ENCODE results near the gene PLXNC1.

PLXNC1 gene

DNA sequence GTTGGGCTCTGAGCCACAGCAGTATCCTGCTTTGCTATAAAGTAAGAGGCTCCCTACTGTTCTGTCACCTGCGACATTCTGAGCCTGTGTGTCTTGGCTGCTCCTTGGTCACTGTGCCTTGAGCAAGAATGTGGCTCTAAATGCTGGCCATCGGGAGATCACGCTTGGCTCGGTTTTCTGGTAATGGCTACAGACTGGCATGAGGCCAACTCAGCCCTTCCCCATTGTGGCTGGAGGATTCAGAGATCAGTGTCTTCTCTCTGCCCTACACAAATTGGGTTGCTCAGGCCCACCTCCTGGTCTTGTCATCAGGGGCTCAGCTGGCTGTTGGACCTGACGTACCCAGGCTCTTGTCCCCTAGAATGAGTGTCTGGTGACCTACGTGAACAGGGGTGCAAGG, 94.5 kb downstream of the PLXNC1 start:
- no peak for DNase-seq (ENCODE audit: low read depth)

DNA sequence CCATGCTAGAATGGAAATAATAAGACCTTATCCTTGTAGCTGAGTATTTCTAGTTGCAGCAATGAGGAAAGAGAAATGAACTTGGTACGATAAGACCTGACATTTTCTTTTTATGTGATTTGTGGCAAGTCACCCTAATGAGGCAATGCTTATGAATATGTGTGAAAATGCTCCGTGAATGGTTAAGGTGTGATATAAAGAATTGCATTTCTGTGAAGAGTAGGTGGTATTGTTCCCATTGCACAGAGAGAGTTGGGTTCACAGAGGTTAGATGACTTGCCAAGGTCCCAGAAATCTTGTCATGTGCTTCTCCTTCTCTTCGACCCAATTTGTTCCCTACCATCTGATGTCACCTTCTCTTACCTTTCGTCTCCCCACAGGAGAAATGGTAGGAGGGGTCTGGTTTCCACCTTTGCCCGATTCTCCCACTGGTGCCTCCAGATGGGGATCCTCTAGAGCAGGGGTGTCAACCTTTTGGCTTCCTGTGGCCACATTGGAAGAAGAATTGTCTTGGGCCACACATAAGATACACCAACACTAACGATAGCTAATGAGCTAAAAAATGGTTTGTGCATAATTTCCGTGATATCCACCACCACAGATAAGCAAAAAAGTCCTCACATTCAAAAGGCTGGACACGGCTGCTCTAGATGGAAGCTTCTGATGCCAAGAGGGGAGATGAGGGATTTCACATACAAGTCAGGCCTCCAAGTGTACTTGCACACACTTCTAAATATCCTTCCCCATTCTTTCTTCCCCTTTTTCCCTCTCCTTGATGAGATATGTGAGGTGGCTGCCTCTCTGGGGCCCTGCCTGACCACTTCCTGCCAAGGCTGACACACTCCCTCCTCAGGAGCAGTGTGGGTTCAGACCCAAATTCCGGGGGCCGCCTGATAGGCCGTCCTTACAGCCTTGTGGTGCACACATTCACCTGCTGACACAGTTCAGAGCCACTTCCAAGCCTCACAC, 96.1 kb downstream of the PLXNC1 start:
- DNase-seq (ENCODE audit: low read depth), result no peak

DNA sequence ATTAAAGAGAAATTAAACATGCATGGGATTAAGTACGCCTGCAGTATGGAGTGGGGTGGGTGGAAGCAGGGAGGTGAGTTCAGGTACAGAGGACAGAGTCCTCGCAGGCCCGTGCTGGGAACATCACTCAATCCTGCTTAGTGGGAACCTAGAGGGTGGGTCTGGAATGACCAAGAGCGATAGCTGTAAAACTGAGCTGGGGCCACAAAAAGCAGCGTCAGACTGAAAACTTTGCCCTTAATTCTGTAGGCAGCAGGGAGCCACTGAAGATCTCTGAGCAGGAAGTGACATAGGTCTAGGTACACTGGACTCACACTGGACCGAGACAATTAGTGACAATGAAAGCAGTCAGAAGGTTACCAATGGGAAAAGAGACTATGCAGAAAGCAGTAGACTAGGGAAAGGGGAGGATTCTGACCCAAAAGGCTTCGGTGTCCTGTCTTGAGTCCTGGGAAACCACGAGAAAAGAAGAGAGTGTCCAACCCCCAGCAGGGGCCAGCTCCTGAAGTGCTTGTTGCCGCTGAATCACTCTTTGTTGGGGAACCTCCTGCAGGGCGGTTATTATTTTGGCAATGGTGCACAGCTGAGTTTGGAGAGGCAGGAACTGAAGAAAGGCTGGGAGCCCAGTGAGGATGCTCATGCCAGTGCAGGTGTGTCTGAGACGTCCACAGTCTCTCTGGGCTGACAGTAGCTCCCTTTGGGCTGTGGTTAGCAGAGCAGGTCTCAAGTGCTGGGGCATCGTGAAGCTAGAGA, 97.4 kb downstream of the PLXNC1 start:
- DNase-seq (ENCODE audit: low read depth), result no peak

DNA sequence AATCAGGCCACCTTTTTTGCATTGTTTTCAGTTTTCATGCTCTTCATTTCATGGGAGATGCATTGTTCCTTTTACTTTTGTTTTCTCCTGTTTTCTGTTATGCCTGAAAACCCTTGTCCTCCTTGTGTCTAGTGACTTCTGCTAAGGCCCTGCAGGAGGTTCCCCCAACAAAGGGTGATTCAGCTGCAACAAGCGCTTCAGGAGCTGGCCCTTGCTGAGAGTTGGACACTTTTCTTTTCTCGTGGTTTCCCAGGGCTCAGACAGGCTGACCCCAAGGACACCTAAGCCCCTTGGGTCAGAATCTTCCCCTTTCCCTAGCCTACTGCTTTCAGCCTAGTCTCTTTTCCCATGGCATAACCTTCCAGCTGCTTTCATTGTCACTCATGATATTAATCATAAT, 98.9 kb downstream of the PLXNC1 start:
- no peak for DNase-seq (ENCODE audit: low read depth)

DNA sequence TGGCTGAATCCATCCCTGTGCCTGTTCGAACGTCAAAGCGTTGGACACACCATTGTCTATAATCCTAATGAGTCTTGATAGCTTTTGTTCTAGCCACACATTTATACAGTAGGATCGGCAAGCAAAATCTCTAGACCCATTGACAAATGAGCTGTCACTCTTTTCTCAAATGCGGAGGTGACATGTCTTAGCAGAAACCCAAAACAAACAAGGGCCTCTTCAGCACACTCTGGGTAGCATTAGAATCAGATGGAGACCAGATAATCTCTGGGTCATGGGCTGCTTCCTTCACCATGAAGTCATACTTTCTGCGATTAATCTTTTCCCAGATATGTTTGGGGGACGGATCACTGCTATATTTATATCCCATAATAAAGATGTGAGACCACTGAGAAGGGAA, 100.2 kb downstream of the PLXNC1 start:
- DNase-seq (ENCODE audit: low read depth), result no peak

DNA sequence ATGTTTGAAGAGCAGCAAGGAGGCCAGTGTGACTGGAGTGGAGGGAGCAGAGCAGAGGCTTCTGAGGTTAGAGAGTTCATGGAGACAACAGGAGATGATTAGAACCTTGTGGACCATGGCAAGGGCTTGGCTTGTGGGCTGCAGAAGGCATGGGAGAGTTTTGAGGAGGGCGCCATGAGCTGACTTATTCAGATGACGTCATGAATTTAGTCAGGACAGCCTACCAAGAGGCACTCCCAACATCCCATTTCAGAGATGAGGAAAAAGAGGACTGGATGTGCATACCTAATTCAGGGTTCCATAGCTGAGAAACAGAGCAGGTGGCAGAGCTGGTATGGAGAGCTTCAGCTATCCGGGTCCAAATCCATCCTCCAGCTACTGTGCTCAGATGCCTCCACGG, 101.8 kb downstream of the PLXNC1 start:
- DNase-seq (ENCODE audit: low read depth), result no peak

DNA sequence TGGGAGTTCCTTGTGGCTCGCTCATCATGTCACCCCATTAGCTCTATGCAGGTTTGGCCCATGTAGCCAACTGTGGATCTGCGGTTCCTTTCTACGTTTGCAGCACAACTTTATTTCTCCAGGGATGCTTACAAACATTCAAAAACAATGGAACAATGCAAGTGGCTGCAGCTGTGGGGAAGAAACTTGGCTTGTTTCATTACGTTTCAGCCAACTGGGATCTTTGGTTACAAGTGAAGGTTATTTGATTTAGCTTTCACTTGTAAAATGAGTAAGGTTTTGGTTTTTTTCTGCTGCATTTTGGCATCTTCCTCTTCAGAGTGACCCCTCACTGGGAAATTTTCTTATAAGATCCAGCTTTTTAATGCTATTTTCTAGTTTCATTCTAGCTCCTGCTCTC, 105.9 kb downstream of the PLXNC1 start:
- DNase-seq (ENCODE audit: low read depth), result no peak

DNA sequence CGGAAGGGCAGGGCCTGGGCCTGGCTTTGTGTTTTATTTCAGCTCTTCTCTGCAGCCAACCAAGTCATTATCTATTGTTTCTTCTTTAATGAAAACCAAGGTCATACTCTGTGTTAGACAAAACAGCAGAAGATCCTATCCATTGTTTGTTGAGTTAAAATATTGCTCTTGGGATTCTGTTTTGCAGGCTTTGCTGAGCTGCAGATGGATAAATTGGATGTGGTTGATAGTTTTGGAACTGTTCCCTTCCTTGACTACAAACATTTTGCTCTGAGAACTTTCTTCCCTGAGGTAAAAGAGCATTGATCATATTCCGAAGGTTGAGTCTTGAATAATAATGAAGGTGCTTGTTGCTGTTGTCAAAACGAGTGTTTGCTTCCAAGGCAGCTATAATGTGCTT, 106.6 kb downstream of the PLXNC1 start:
- no peak for DNase-seq (ENCODE audit: low read depth)

DNA sequence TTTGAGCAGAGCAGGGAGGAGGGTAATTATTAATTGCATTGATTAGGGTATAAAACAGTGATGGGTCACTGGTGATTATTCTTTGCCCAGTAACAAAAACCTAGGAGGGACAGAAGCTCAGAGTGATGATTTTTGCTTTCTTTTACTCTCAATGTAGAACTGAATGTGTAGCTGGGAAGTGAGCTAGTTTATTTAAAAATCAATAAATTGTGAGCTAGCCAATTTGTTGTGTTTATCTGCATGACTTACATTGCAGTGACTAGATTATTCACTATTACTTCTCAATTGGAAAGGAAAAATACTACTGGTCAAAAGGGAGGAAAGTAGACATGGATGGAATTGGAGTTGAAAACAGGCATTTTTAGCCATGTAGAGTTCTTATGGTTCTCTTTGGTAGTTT, 107.1 kb downstream of the PLXNC1 start:
- DNase-seq (ENCODE audit: low read depth), result no peak

DNA sequence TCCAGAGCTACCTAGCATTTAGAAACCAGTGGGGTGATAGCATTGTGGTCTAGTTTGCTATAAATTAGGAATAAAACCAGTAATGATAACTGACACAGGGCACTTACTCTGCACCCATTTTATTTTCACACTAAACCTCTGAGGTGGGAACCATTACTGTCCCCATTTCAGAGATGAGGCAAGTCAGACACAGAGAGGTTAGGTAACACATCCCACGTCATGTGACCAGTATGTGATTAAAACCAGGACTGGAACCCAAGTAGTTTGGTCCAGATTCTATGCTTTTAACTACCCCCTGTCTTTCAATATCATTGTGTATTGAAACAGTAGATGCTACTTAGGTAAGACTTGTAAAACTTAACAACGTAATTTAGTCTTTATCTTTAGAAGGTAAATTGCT, 110.2 kb downstream of the PLXNC1 start:
- no peak for DNase-seq (ENCODE audit: low read depth)

DNA sequence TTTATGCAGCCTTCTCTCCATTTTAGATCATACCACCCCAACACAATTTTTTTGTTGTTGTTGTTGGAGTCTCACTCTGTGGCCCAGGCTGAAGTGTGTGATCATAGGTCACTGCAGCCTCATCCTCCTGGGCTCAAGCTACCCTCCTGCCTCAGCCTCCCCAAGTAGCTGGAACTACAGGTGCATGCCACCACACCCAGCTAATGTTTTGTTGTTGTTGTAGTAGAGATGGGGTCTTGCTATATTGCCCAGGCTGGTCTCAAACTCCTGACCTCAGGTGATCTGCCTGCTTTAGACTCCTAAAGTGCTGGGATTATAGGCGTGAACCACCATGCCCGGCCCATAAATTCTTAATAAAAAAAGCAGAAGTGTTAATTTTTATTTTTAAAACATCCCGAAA, 111.6 kb downstream of the PLXNC1 start:
- no peak for DNase-seq (ENCODE audit: low read depth)

DNA sequence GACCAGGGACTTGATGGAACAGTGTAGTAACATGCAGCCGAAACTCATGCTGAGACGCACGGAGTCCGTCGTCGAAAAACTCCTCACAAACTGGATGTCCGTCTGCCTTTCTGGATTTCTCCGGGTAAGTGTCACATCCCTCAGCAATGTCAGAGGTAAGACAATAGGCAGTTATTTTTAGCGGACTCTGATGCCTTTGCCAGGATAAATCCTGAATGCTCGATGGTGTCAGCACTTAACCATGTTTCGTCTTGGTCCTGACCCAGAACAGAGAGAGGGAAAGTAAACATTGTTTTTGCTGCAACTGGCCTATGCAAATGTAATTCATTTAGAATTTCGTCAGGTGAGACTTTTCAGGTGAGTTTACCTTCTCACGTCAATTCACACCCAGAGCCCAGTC, 112.3 kb downstream of the PLXNC1 start:
- no peak for DNase-seq (ENCODE audit: low read depth)

DNA sequence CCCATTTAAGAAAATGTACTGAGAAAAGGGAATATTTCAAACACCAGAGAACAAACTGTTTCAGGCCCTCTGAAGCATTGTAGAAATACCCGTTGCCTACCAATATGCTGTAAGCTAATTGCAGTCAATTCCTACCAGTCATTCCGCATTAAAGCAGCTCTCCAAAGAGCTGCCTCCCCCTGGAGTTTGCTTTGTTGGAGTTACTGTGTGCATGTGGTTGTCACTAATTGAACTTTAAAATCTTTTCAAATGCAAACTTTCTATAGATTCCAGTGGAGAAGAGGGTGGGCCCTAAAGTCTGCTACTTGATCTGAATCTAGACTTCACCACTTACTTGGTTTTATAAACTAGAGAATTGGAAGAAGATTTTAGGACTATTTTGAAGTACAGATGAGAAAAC, 112.7 kb downstream of the PLXNC1 start:
- DNase-seq (ENCODE audit: low read depth), result no peak

DNA sequence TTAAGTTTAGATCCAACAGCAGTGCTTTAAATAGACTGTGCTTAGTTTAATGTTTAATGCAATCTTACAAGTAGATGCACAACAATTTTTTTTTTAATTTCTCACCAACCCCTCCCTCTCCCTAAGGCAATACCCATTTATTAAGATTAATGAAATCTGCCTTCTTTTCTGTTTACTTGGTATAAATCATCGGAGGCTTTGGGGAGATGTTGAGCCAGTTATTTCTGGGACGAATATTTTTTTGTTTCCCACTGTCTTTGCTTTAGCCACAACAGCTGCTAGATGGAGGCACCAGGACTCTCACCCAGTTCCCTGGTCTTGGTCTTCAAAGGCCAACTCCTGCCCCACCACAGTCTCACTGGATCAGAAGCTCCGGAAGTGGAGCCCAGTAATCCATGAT, 113.4 kb downstream of the PLXNC1 start:
- DNase-seq (ENCODE audit: low read depth), result no peak

DNA sequence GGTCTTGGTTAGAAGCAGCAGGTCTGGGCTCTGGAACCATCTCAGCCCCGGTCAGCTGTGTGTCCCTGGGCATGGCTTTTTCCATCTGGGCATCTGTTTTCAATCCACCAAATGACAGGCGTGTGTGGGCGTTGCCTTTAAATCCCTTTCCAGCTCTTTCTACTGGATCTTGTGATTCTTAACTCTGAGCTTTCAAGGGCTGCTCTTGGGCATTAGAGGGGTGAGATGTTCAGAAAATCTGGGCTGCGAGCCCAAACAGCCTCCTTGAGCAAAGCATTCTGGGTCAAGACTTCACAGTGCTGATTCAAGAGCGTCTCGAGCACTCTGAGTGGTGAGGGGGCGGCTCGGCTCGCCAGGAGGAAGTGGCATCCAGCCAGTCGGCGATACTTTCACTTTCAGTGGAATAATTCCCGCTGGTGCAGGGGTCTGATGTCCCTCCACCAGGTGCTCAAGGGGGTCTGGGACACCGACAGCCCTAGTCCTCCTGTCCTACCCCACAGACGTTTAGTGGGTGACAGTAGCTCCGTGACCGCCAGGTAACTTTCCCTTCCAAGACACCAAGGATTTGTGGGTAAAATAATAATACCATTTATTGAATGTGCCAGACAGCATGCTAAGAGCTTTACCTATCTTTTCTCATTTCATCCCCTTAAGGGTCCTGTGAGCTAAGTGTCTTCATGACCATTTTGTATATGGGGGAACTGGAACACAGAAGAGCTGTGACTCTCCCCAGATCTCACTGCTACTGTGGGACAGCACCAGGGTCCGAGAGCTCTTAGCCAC, 114.0 kb downstream of the PLXNC1 start:
- peak; percentile 49 for DNase-seq (ENCODE audit: low read depth)

DNA sequence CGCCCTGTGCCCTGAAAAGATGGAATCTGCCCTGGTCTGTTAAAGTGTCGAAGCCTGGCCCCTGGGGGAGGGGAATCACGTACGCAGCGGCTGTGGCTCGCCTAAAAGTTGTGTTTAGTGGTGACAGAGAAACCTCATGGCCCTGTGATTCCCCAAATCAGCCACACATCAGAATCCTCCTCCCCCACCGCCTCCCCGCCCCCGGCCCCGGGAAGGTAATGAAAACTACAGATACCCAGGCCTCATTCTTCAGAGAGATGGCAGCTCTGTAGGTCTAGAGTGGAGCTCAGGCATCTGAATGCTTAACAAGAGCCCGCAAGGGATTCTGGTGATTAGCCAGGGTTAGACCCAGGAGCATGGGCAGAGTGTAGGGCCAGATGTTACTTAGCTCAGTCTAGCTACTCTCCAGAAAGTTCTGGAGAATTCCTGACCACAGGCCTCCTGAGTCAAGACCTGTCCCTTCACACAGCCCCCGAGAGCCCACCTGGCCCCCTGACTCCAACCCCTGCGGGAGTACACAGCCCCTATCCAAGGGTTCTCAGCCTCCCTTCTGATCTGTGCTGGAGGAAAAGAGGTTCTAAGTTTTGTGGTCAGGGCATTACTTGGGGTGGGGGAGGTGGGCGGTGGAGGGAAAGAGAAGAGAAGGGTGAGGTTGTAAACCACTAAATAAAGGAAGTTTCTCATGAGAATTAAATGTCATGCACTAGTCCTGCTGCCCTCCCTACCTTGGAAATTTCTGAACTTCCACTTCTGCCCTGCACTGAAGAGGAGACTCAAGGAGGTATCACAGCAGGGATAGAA, 114.8 kb downstream of the PLXNC1 start:
- DNase-seq (ENCODE audit: low read depth), result no peak

DNA sequence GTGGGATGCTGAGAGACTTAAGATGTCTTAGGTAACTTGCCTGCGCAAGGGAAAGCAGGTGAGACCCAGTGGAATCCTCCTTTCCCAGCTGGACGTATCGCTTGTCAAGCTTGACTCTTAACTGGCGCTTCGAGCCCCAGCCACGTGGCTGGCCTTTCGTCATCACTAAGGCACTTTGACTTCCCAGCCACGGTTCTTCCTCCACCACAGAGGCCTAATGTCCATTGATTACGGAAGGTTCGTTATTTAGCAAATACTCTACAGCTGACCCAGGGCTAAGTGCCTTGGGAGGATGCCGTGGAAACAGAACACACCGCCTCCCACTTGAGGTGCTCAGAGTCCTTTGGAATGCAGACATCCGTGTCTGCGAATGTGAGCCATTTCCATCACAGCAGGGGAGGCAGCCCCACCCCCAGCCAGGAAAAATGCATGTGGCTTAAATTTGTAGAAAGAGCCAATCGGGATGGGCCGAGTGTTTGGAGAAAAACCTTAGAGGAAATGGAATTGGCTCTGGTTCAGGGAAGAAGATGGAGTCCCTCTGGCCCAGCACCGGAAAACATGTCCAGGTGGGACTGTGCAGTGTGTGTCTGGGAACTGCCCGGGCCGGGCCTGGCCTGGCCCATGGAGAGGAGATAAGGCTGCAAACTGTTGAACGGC, 115.7 kb downstream of the PLXNC1 start:
- no peak for DNase-seq (ENCODE audit: low read depth)

DNA sequence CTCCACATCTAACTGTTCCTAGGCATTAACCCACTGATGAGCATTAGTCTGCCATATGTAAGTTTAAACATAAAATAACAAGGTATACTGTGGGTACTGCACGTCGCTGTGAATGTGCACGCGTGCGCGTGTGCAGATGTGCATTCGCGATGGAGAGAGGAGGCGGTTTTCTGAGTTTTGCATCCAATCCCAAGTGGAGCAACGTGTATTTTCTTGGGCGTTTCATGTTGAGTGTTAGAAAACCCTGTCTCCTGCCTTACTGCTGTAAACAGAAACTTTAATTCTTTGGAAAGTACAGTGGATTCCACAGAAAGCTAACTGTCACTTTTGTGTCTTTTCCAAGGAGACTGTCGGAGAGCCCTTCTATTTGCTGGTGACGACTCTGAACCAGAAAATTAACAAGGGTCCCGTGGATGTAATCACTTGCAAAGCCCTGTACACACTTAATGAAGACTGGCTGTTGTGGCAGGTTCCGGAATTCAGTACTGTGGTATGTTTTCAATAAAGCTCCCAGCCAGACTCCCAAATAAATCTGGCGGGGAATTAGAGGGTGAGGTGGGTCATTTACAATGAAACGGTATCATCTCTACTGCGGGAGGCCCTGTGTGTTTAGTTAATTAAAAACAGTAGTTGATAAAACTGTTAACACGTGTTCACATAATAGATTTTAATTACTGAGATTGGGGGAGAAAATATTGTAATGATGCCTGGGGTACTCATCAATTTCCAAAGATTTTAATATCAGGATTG, 116.5 kb downstream of the PLXNC1 start:
- DNase-seq (ENCODE audit: low read depth), result no peak

DNA sequence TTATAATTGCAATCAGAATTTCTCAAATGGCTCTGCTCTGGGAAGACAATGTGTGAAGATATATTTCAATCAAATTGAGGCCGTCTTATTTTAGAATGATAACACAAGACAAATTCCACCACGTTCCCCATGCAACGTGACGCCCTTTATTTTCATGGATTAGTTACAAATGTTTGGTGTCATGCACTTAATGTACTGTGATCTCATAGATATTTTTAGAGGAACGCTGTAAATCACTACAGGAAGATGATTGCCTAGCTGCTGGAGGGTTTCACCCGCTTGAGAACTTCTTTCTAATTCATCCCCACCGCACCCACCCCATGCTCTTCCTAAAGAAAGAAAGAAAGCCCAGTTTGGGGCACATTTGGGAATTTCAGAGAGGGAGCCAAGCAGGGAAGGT, 117.2 kb downstream of the PLXNC1 start:
- DNase-seq (ENCODE audit: low read depth), result no peak

DNA sequence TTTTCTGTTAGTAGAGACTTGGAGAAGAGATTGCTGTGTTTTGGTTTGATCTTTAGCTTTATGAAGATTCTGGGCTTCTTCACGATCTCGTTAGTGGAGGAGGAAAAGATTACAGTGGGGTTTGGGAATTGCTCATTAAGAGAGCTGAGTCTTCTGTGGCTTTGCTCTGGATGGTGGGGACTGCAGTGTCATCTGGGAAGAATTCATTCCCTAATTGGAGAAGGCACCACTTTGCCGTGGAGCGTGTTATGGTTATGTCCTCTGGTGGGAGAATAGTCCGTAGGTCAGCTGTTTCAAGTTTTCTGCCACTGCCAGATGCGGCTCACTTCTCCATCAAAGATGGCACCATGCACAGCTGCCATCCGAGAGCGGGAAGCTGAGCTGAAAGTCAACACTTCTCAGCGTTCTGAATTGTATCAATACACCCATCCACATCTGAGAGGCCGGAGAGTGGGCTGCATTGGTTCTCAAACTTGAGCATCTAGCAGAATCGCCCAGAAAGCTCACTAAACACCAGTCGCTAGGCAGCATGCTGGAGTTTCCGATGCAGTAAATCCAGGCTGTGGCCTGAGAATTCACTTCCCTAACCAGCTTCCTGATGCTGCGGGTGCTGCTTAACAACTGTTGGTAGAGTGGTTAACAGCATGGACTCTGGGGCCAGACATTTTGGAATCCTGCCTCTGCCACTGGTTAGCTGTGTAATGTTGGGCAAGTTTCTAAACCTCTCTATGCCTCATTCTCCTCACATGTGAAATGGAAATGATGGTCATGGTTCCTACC, 117.8 kb downstream of the PLXNC1 start:
- DNase-seq (ENCODE audit: low read depth), result no peak

Measured in HS-27A (cell line).